Measurements from ENCODE around the gene TEKT2. TPM values are rescaled to one million over a fixed set of nuclear protein-coding genes. Genes with fewer than 3 reads are reported as not detected.

The TEKT2 gene
- total RNA-seq, 1 donor from 2014 or later, result 10.6 TPM

DNA sequence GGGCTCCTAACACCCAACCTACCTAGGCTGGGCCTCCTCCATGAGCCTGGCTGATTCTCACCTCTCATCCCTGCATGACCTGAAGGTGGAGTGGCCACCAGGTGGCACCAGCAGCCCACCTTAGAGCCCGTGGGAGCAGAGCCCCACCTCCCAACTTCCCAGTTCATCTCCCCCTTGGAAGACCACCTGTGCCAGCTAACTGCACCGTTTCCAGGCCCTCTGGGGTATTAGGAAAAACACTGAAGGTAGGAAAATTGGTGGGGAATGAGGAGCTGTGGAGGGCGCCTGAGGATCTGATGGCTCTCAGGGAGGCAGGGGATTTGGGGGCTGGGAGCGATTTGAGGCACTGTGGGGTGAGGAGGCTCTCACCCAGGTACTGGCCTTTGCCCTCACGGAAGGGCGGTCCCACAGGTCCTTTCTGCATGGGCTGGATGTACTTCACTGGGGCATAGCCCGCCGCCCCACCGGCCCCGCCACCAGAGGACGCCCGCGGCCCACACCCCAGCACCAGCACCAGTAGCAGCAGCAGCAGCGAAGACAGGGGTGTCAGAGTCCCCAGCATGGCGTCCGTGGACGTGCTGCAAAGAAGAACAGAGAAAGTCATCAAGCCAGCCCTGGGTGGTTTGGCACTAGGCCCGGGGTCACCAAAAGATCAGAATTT lies 15.9 kb downstream of the TEKT2 start:
- FAIRE-seq, result no peak
- DNase-seq (ENCODE audit: low spot score in 2 of 2), result peak; percentile 81 to 87

DNA sequence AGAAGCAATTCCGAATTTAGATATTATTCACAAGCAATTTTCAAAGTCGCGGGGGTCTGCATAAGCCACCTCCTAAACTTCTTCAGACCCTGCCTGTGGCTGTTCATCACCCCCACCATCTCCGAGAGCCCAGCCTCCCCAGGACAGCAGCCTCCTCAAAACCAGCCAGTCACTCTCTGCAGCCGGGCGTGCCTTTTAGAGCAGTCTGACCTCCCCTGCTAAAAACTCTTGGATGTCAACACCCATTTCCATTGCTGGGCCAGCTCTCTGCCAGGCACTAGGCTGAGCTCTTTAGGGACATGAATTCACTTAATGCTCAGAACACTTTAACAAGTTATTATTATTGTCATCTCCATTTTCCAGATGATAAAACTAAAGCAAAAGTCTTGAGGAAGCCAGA lies 16.5 kb downstream of the TEKT2 start:
- DNase-seq (ENCODE audit: low spot score in 2 of 2) (no peak), FAIRE-seq (no peak)

DNA sequence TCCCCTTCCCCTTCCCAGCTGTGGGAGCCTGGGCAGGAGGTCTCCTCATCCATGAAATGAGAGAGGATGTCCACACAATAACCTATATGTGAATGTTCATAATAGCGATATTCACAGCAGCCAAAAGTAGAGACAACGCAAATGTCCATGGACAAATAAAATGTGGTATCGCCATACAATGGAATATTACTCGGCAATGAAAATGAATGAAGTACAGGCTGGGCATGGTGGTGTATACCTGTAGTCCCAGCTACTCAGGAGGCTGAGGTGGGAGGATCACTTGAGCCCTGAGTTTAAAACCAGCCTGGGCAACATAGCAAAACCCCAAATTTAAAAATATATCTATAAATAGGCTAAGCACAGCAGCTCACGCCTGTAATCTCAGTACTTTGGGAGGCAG lies 17.7 kb downstream of the TEKT2 start:
- DNase-seq (ENCODE audit: low spot score in 2 of 2) (no peak), FAIRE-seq (no peak)

GRCh38 chr1:36106269-36106668 lies 22.4 kb downstream of the TEKT2 start:
- FAIRE-seq (no peak), DNase-seq (ENCODE audit: low spot score in 2 of 2) (no peak)

DNA sequence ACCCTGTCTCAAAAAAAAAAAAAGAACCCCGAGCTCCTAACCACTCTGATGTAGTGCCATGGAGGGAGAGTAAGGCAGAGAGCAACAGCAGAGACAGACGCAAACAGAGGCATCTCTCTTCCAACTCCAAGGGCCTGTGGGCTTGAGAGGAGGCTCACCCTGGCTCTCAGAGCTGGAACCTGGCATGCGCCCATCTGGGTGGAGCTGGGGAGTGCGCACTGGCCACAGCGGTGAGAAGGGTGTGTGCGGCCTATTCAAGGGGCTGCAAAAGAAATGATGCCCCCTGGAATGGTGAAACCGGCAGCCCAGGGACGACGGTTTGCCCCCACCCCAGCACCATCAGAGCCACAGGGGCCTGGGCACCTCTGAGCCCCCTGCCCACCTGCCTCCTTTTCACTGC lies 23.5 kb downstream of the TEKT2 start:
- DNase-seq (ENCODE audit: low spot score in 2 of 2) (no peak), FAIRE-seq (no peak)

- FAIRE-seq (no peak), DNase-seq (ENCODE audit: low spot score in 2 of 2) (no peak)
Observed at GRCh38 chr1:36108314-36108713, 24.4 kb downstream of the TEKT2 start.

GRCh38 chr1:36109041-36109679 lies 25.3 kb downstream of the TEKT2 start:
- DNase-seq (ENCODE audit: low spot score in 2 of 2) (no peak), FAIRE-seq (no peak)

GRCh38 chr1:36111151-36111550 lies 27.3 kb downstream of the TEKT2 start:
- DNase-seq (ENCODE audit: low spot score in 2 of 2) (no peak), FAIRE-seq (no peak)

DNA sequence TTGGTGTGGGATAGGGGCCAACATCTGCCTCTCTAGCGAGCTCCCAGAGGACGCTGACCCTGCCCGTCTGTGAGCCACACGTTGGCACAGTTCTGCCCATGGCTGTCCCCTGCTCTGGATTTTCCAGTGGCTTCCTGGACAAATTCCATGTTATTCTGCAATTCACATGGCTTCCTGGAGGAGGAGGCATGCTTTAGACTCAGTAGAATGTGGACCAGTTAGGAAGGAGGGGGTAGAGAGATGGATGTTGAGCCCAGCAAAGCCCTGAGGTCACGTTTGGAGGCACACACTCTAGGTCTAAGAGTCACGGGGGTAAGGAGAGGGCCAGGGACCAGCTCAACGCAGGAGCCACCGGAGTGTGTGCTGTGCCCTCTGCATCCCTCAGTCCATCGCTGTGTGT lies 28.9 kb downstream of the TEKT2 start:
- DNase-seq (ENCODE audit: low spot score in 2 of 2) (no peak), FAIRE-seq (no peak)

- no peak for DNase-seq (ENCODE audit: low spot score in 2 of 2)
- no peak for FAIRE-seq
Observed at GRCh38 chr1:36114371-36114770, 30.5 kb downstream of the TEKT2 start.

DNA sequence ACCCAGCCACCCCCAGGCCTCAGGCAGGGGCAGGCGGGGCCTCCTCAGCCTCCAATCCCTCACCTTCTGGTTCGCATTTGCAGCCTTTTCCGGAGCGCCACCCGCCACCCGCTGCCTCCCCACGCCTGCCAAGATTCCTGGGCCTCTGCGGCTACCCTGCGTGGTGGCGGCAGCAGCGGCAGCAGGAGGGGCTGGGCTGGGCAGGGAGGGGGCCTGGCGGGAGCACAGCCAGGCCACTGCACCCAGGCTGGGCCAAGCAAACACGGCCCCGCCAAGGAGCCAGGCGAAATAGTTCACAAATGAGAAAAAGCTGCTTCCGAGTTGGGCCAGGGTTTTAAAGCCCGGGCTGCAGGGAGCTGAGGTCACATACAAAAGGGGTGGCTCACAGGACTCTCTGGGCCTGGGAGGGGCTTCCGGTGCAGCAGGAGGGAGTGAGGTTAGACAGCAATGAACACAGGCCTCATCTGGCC lies 31.3 kb downstream of the TEKT2 start:
- DNase-seq (ENCODE audit: low spot score in 2 of 2) (no peak), FAIRE-seq (no peak)

DNA sequence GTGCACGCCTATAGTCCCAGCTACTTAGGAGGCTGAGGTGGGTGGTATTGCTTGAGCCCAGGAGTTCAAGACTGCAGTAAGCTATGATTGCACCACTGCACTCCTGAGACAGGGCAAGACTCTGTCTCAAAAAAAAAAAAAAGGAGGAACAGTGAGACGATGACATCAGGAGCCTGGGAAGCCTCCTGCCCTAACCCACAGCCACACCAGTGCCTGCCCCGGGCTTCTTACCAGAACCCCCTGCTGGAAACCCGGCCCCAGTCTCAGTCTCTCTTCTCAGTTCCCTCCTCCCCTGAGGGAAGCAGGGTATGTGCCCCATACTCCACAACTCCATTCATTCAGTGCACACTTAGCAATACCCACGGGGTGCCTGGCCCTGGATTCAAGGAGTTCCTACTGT lies 32.0 kb downstream of the TEKT2 start:
- no peak for FAIRE-seq
- no peak for DNase-seq (ENCODE audit: low spot score in 2 of 2)

- no peak for DNase-seq (ENCODE audit: low spot score in 2 of 2)
Observed at GRCh38 chr1:36116901-36117300, 33.0 kb downstream of the TEKT2 start.

GRCh38 chr1:36118447-36119204 lies 34.7 kb downstream of the TEKT2 start:
- FAIRE-seq, result no peak
- DNase-seq (ENCODE audit: low spot score in 2 of 2), result no peak

More at GRCh38 chr1:36116901-36117300, 33.0 kb downstream of the TEKT2 start:
- no peak for FAIRE-seq

- FAIRE-seq (no peak), DNase-seq (ENCODE audit: low spot score in 2 of 2) (no peak)
Observed at GRCh38 chr1:36119456-36119855, 35.6 kb downstream of the TEKT2 start.

DNA sequence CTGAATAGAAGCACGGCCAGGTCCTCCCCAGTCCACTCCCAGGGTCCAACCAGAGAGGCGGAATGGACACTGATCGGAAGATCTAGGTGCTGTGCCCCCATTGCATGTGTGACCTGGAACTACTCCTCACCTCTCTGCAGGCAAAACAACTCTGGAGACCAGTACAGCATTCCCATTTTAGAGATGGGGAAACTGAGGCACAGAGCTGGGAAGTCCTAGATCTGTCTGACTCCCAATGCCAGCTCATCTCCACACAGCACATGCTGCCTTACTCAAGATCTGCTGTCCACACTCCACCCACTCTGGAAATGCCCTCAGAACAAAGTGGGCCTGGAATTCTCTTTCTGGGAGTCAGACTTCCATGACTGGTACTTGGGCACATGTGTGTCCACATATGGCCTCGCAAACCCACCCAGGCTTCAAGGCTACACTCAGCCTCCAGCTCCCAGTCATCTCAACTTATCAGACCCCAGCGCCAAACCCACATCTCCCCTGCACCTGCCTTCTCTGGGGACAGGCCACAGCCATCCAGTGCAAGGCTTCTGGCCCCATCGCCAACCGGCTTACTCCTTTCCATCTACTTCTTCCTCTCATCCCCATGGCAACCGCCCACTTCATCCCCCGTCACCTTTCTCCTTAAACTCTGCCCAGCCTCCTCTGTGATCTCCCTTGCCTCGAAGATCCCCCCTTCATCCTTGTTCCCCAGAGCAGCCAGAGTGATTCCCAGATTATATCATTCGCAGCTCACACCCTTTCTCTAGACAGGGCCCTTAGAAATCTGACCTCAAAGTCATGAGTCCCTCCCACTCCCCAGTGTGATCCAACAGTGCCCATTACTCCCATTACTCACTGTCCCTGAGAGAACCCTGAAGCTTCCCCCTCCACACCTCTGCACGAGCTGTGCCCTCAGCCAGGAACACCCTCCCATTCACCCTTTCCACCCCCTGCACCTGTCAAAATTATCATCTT lies 38.5 kb downstream of the TEKT2 start:
- DNase-seq (ENCODE audit: low spot score in 2 of 2) (no peak), FAIRE-seq (no peak)

DNA sequence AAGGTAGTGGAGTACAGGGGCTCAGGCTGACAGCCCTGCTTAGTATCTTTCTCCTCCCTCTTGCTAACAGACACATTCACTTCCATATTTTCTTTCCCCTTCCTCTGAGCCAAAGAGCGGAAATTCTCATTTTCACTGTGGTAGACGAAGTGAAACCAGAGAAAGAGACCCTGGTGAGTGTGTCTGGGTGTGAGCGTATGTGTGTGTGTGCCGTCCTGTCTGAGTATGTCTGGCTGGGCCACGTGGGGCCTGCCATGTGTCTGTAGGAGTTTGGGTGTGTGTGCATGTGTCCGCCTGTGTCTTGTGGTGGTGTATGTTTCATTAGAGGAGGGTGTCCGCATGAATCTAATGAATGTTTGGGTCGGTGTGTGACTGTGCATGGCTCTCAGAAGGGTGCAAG lies 39.5 kb downstream of the TEKT2 start:
- no peak for FAIRE-seq
- DNase-seq (ENCODE audit: low spot score in 2 of 2), result no peak

DNA sequence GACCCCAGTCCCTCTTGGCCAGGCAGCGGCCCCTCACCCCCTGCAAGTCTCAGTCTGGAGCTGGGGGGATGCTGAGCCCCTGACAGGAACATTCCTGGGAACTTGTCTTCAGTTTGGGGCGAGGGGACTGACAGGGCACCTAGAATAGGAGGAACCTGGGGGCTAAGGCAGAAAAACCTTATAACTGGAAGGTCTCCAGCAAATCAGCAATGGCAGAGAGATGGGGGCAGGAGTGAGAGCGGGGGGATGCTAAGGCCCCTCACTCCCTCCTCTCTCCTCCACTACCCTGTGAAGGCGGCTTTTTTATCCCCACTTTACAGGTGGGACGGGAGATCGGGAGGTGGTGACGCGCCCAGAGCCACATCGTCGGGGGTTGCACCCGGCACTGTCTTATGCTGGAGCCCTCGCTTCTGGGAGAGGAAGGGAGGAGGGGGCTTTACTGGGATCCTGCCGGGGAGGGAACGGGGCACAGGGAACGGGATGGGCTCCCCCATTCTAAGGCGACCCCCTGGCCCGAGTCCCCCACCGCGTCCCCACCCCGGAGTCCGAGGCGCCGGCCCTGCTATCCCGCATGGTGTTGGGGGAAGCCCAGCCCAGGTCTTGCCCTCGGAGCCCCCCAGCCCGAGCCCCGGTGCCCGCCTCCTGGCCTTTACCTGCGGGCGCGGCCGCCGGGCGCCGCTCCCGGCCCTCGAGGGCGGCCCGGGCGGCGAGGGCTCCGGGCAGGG lies 40.7 kb downstream of the TEKT2 start:
- FAIRE-seq, result no peak
- no peak for DNase-seq (ENCODE audit: low spot score in 2 of 2)

DNA sequence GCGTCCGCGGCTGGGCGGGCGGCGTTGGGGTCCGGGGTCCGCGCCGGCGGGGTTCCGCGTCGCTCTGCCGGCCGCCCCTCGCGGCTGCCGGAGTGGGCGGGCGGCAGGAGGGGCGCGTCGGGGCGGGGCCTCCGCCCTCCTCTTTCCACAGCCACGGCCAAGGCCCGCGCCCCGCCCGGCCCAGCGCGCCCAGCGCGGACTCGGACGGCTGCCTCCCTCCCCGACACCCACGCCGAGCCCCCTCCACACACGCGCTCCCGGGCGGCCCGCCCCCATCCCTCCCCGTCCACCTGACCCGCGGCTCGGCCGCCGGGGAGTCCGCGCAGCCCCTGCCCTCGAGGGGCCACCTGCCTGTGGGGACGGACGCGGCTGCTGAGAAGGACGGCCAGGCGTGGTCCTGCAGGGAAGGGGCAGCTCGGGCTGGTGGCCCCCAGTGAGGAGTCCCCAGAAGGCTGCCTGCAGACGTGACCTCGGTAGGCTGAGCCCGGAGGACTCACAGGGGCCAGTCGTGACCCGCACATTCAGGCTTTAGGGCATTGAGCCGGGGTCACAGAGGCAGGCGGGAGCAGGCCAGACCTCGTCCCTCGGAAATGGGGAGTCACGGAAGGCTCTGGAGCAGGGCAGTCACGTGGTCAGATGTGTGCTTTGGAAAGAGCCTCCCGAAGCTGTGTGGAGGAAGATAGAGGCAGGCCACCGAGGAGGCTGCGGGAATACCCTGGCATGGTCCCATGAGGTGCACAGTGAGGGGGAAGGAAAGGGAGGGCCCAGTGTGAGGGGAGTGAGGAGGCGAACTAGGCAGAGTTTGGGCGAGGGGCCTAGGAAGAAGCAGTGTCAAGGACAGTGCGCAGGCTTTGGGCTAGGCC lies 41.5 kb downstream of the TEKT2 start, which contains the start of gene COL8A2:
Gene COL8A2, minus strand, starts transcription at position 94 of the 863 bp plus-strand sequence. CDS start 24,980 bp downstream, outside the sequence.
- FAIRE-seq (no peak), DNase-seq (ENCODE audit: low spot score in 2 of 2) (peak in 1 of 2 donors; percentile 64)
